ENCODE measurements around the gene MROH2A.

DNA sequence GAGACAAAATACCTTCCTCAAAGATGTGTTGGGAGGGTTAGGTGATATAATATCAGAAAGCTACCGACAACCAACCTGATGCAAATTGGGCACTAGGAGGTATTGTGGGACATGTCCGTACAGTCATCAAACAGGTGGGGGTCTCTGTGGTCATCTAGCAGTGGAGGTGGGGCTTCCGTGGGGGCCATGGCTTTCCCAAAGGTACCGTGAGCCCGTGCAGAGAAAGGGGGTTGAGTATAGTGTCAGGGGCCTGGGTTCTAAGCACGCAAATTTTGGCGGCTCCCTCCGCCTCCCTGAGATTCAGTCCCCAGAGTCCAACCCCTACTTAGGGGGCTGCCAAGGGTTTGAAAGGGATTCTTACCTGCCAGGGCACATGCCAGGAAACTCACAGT lies 43.6 kb downstream of the MROH2A start:
- TF ChIP-seq, protein P1, sequence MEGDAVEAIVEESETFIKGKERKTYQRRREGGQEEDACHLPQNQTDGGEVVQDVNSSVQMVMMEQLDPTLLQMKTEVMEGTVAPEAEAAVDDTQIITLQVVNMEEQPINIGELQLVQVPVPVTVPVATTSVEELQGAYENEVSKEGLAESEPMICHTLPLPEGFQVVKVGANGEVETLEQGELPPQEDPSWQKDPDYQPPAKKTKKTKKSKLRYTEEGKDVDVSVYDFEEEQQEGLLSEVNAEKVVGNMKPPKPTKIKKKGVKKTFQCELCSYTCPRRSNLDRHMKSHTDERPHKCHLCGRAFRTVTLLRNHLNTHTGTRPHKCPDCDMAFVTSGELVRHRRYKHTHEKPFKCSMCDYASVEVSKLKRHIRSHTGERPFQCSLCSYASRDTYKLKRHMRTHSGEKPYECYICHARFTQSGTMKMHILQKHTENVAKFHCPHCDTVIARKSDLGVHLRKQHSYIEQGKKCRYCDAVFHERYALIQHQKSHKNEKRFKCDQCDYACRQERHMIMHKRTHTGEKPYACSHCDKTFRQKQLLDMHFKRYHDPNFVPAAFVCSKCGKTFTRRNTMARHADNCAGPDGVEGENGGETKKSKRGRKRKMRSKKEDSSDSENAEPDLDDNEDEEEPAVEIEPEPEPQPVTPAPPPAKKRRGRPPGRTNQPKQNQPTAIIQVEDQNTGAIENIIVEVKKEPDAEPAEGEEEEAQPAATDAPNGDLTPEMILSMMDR (IDR thresholded peaks at IDR 0.05), result no peak
- TF ChIP-seq POLR2A (IDR thresholded peaks at IDR 0.05) (no peak), EP300 (IDR thresholded peaks at IDR 0.05) (no peak)

Measured in tibial nerve (tissue), 4 donors.